Stimulated activated CD4-positive, alpha-beta T cell treated with anti-CD3 and anti-CD28 coated beads, Interleukin-15, amount 100 ng/mL, for 48 hours (primary cell): Measurements from ENCODE around the gene RAD51B.
"Not testable (repeated sequence)": the region's sequence is repeated elsewhere in the genome, so short reads cannot be mapped to it uniquely, and the experiment has no call there.

Experiments
- DNase-seq, 2 donors: peaks; one replicate each; pipeline ENCODE4 v3.0.0-alpha.2; 2020; ENCODE audit warnings: low read depth in 2 of 2

The RAD51B gene

GRCh38 chr14:67819563-67820421 is at the start of gene RAD51B:
RAD51B (plus strand) TSS chr14:67819779.
- DNase-seq, result peak; percentile 76 to 80

- DNase-seq, result no peak
Observed at GRCh38 chr14:67773844-67774377, 45.7 kb upstream of the RAD51B start.

- no peak for DNase-seq
Observed at GRCh38 chr14:67776653-67777322, 42.8 kb upstream of the RAD51B start.

- DNase-seq, result no peak
Observed at GRCh38 chr14:67778792-67779191, 40.8 kb upstream of the RAD51B start.

GRCh38 chr14:67782090-67782489 is 37.5 kb upstream of the RAD51B start:
- no peak for DNase-seq

GRCh38 chr14:67784244-67784823 is 35.2 kb upstream of the RAD51B start:
- DNase-seq, result no peak

GRCh38 chr14:67785270-67786109 is 34.1 kb upstream of the RAD51B start:
- no peak for DNase-seq

- DNase-seq, result no peak
Observed at GRCh38 chr14:67787673-67788072, 31.9 kb upstream of the RAD51B start.

- no peak for DNase-seq
Observed at GRCh38 chr14:67798731-67799130, 20.8 kb upstream of the RAD51B start.

- DNase-seq, result no peak
Observed at GRCh38 chr14:67800743-67801142, 18.8 kb upstream of the RAD51B start.

- DNase-seq, result no peak
Observed at GRCh38 chr14:67806246-67806645, 13.3 kb upstream of the RAD51B start.

- DNase-seq, result no peak
Observed at GRCh38 chr14:67814821-67815220, 4.8 kb upstream of the RAD51B start.

GRCh38 chr14:67815573-67816225 is 3.9 kb upstream of the RAD51B start:
- no peak for DNase-seq

- DNase-seq, result peak; percentile 84 to 88
Observed at GRCh38 chr14:67816326-67817002, 3.1 kb upstream of the RAD51B start, which contains the start of gene ZFYVE26. ZFYVE26 (minus strand) TSS chr14:67816590; CDS start chr14:67815963, 627 bp downstream.

- DNase-seq, result no peak
Observed at GRCh38 chr14:67817750-67818438, 1.7 kb upstream of the RAD51B start.

- not testable (repeated sequence) for DNase-seq
Observed at GRCh38 chr14:67818476-67818875, 1.1 kb upstream of the RAD51B start.

GRCh38 chr14:67820428-67820971 is 921 bp downstream of the RAD51B start:
- no peak for DNase-seq

- DNase-seq, result no peak
Observed at GRCh38 chr14:67821121-67821520, 1.5 kb downstream of the RAD51B start.

- no peak for DNase-seq
Observed at GRCh38 chr14:67831113-67831512, 11.5 kb downstream of the RAD51B start.
